HG03135 (cell line): Measurements from ENCODE around the gene OSMR.

ENCODE experiments used
- ATAC-seq: cut with Tn5 transposase; IDR thresholded peaks from one replicate; pipeline ENCODE4 v1.9.1; 2021; ENCODE audit warnings: mild to moderate bottlenecking, moderate library complexity; ENCODE audit not compliant: unreplicated experiment

The OSMR gene

GRCh38 chr5:38845526-38846378, at the start of gene OSMR:
Gene OSMR (plus strand): TSS chr5:38846012. CDS start chr5:38869045, 23,033 bp downstream.
- no peak for ATAC-seq

- ATAC-seq, result no peak
Measured at GRCh38 chr5:38796742-38797108, 49.1 kb upstream of the OSMR start.

GRCh38 chr5:38797838-38798237, 48.0 kb upstream of the OSMR start:
- no peak for ATAC-seq

- no peak for ATAC-seq
Measured at GRCh38 chr5:38799556-38800377, 46.0 kb upstream of the OSMR start.

GRCh38 chr5:38800515-38800914, 45.3 kb upstream of the OSMR start:
- ATAC-seq, result no peak

- no peak for ATAC-seq
Measured at GRCh38 chr5:38802125-38802524, 43.7 kb upstream of the OSMR start.

- no peak for ATAC-seq
Measured at GRCh38 chr5:38803246-38803645, 42.6 kb upstream of the OSMR start.

DNA sequence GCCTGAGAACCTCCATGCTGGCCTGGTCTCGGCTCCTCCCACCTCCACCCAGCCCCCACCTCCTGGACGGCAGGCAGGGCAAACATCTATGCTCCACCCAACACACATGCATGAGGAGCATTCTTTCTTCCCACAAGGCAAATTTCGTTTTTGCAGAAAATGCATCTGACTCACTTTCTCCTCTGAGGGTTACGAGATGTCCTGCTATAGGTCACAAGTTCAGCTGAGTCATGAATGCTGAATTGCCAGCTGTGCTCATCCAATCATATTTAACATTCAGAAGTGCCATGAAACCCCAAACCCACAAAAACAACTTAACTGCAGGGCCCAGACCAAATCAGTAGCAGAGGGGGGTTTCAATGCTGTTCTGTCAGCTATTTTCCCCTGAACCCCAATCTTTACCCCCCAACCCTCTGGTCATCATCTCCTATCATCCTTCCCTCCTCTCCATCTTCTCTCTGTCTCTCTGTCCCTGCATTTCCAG, 39.0 kb upstream of the OSMR start:
- ATAC-seq, result no peak

GRCh38 chr5:38807570-38808483, 38.0 kb upstream of the OSMR start:
- ATAC-seq, result no peak

- no peak for ATAC-seq
Measured at GRCh38 chr5:38808666-38809343, 37.0 kb upstream of the OSMR start.

- no peak for ATAC-seq
Measured at GRCh38 chr5:38809388-38810359, 36.1 kb upstream of the OSMR start.

DNA sequence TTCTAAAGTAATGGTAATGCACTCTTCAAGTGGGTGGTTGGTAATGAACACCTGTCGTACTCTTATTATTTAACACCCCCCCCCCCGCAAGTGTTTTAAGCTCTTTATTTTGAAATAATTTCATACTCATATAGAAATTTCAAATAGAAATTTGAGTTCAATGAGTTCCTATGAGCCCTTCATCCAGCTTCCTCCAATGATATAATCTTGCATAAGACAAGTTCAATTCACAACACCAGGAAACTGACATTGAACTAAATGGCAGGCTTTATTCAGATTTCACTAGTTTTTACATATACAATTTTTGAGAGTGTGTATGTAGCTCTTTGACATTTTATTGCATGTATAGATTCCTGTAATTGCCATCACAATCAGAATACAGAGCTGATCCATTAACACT, 30.9 kb upstream of the OSMR start:
- no peak for ATAC-seq

DNA sequence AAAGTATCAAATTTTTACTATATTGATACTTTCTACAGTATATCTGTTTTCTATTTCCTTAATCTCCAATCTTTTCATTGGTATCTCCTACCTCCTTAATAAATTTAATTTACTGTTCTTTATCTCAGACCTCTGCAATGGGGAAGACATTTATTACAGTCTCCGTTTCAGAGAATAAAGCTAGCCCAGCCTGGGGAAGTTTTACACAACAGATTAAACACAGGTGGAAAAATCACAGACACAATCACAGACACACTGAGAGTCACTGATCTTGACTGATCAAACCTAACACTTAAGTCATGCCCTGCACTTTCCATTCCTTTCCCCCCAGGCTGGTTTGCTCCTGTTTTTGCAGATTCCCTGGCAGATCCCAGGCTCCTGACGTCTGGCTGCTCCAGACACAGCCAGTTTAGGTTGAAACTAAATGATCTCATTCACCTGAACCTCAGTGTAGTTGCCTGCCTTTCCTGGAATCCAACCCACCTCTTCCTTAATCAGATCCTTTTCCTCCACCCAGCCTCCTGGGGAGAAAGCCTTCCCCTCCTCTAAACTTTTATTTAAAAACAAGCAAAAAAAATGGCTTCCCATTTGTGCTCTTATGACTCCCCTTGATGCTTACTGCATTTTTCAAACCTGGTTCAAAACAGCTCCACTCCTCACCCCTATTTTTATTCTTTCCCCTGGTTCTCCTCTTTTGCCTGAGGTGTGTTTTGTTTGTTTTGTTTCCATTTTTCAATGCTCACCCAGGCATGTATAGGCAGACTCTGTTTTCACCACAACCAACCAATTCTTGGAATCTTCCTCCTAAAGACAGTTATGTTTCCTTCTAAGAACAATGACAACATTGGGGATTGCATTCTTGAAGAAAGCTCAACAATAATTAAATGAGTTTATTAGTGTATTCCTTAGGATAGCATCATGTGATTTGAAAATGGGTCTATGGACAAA, 29.5 kb upstream of the OSMR start:
- ATAC-seq, result no peak

GRCh38 chr5:38821679-38822078, 24.1 kb upstream of the OSMR start:
- no peak for ATAC-seq

DNA sequence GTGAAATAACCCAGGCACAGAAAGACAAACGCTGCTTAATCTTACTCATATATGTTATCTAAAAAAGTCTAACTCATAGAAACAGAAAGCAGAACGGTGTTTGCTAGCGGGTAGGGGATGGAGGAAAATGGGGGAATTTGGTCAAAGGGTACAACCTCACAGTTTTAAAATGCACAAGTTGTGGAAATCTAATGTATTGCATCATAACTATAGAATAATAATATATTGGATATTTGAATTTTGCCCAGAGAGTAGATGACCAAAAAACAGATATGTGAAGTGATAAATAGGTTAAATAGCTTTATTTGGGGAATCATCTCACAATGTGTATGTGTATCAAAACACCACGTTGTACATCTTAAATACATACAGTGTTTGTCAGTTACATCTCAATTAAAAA, 22.3 kb upstream of the OSMR start:
- ATAC-seq, result no peak

GRCh38 chr5:38824821-38825220, 21.0 kb upstream of the OSMR start:
- no peak for ATAC-seq

- ATAC-seq, result no peak
Measured at GRCh38 chr5:38825494-38825893, 20.3 kb upstream of the OSMR start.

GRCh38 chr5:38827525-38827924, 18.3 kb upstream of the OSMR start:
- ATAC-seq, result no peak
